KOPT-K1 (cell line): ENCODE results near the gene CDK14.

ENCODE experiments used
- H3K27ac ChIP-seq: fragments of 200-600 bp; sonication (generic); 2 replicates; pipeline ENCODE4 v1.5.1; 2016; ENCODE audit warnings: antibody characterized with exemption, mild to moderate bottlenecking, low read depth, low read length; ENCODE audit not compliant: poor library complexity, severe bottlenecking
- H3K36me3 ChIP-seq: fragments of 200-600 bp; sonication (generic); 2 replicates; pipeline ENCODE4 v1.5.1; 2017; ENCODE audit warnings: antibody characterized with exemption, mild to moderate bottlenecking, low read length, moderate library complexity; ENCODE audit not compliant: insufficient read depth
- H3K9me3 ChIP-seq: fragments of 200-600 bp; sonication (generic); 2 replicates; pipeline ENCODE4 v1.5.1; 2017; ENCODE audit warnings: antibody characterized with exemption, low read length, mild to moderate bottlenecking; ENCODE audit not compliant: insufficient read depth, poor library complexity, severe bottlenecking

The CDK14 gene

GRCh38 chr7:90817846-90818245, 221.7 kb downstream of the CDK14 start:
- no peaks in the 10 kb centered on the region for H3K9me3 ChIP-seq
- no peak overlapping the region for H3K27ac ChIP-seq
- no peaks in the 10 kb centered on the region for H3K36me3 ChIP-seq

- H3K36me3 ChIP-seq, result no peaks in the 10 kb centered on the region
- no peak overlapping the region for H3K27ac ChIP-seq
- H3K9me3 ChIP-seq, result no peaks in the 10 kb centered on the region
Measured at GRCh38 chr7:90818341-90818740, 222.2 kb downstream of the CDK14 start.

- Histone ChIP-seq H3K9me3 (no peaks in the 10 kb centered on the region), H3K27ac (no peak overlapping the region), H3K36me3 (no peaks in the 10 kb centered on the region)
Measured at GRCh38 chr7:90821961-90822620, 226.0 kb downstream of the CDK14 start.

- Histone ChIP-seq H3K36me3 (no peaks in the 10 kb centered on the region), H3K9me3 (no peaks in the 10 kb centered on the region), H3K27ac (no peak overlapping the region)
Measured at GRCh38 chr7:90824386-90825307, 228.5 kb downstream of the CDK14 start.

- no peak overlapping the region for H3K27ac ChIP-seq
- H3K36me3 ChIP-seq, result no peaks in the 10 kb centered on the region
Measured at GRCh38 chr7:90825779-90826178, 229.7 kb downstream of the CDK14 start.

GRCh38 chr7:90828601-90829000, 232.5 kb downstream of the CDK14 start:
- H3K36me3 ChIP-seq, result no peaks in the 10 kb centered on the region
- no peaks in the 10 kb centered on the region for H3K9me3 ChIP-seq
- H3K27ac ChIP-seq, result no peak overlapping the region

More at GRCh38 chr7:90825779-90826178, 229.7 kb downstream of the CDK14 start:
- H3K9me3 ChIP-seq, result no peaks in the 10 kb centered on the region

- no peak overlapping the region for H3K27ac ChIP-seq
- no peaks in the 10 kb centered on the region for H3K9me3 ChIP-seq
- H3K36me3 ChIP-seq, result no peaks in the 10 kb centered on the region
Measured at GRCh38 chr7:90830308-90830707, 234.2 kb downstream of the CDK14 start.

- H3K27ac ChIP-seq, result no peak overlapping the region
- no peaks in the 10 kb centered on the region for H3K36me3 ChIP-seq
- no peaks in the 10 kb centered on the region for H3K9me3 ChIP-seq
Measured at GRCh38 chr7:90832726-90833125, 236.6 kb downstream of the CDK14 start.

- no peaks in the 10 kb centered on the region for H3K36me3 ChIP-seq
- no peaks in the 10 kb centered on the region for H3K9me3 ChIP-seq
- no peak overlapping the region for H3K27ac ChIP-seq
Measured at GRCh38 chr7:90833443-90833842, 237.3 kb downstream of the CDK14 start.

GRCh38 chr7:90834771-90835170, 238.7 kb downstream of the CDK14 start:
- H3K27ac ChIP-seq, result no peak overlapping the region
- H3K9me3 ChIP-seq, result no peaks in the 10 kb centered on the region
- no peaks in the 10 kb centered on the region for H3K36me3 ChIP-seq

- no peaks in the 10 kb centered on the region for H3K9me3 ChIP-seq
- H3K36me3 ChIP-seq, result no peaks in the 10 kb centered on the region
Measured at GRCh38 chr7:90835861-90836260, 239.7 kb downstream of the CDK14 start.

GRCh38 chr7:90836937-90837336, 240.8 kb downstream of the CDK14 start:
- no peaks in the 10 kb centered on the region for H3K9me3 ChIP-seq
- no peak overlapping the region for H3K27ac ChIP-seq
- H3K36me3 ChIP-seq, result no peaks in the 10 kb centered on the region

More at GRCh38 chr7:90835861-90836260, 239.7 kb downstream of the CDK14 start:
- H3K27ac ChIP-seq, result no peak overlapping the region

- no peak overlapping the region for H3K27ac ChIP-seq
- no peaks in the 10 kb centered on the region for H3K9me3 ChIP-seq
- H3K36me3 ChIP-seq, result no peaks in the 10 kb centered on the region
Measured at GRCh38 chr7:90838799-90839198, 242.7 kb downstream of the CDK14 start.

GRCh38 chr7:90839316-90839715, 243.2 kb downstream of the CDK14 start:
- Histone ChIP-seq H3K36me3 (no peaks in the 10 kb centered on the region), H3K9me3 (no peaks in the 10 kb centered on the region), H3K27ac (no peak overlapping the region)

GRCh38 chr7:90839727-90840291, 243.7 kb downstream of the CDK14 start:
- Histone ChIP-seq H3K9me3 (no peaks in the 10 kb centered on the region), H3K27ac (no peak overlapping the region), H3K36me3 (no peaks in the 10 kb centered on the region)
